GM06990 (cell line): ENCODE results near the gene VWCE.
"Not testable (repeated sequence)": the region's sequence is repeated elsewhere in the genome, so short reads cannot be mapped to it uniquely, and the experiment has no call there.

Experiments
- DNase-seq: peaks from one replicate; pipeline ENCODE4 v3.0.0-alpha.2; 2011; ENCODE audit not compliant: insufficient read length; ENCODE audit errors: extremely low read depth
- H3K27me3 ChIP-seq: replicated peaks from 2 replicates; pipeline ENCODE4 v1.6.0; 2011; ENCODE audit warnings: low read length; ENCODE audit not compliant: control insufficient read depth, insufficient read depth
- H3K36me3 ChIP-seq: 2 replicates; pipeline ENCODE4 v1.5.1; 2011; ENCODE audit warnings: low read length; ENCODE audit not compliant: control insufficient read depth, insufficient read depth
- H3K4me3 ChIP-seq: replicated peaks from 2 replicates; pipeline ENCODE4 v1.5.1; 2011; ENCODE audit warnings: low read depth, mild to moderate bottlenecking, control low read depth, low read length

The VWCE gene

GRCh38 chr11:61231033-61231432, 64.1 kb downstream of the VWCE start:
- H3K36me3 ChIP-seq, H3K27me3 ChIP-seq, H3K4me3 ChIP-seq, DNase-seq: not testable (repeated sequence)

DNA sequence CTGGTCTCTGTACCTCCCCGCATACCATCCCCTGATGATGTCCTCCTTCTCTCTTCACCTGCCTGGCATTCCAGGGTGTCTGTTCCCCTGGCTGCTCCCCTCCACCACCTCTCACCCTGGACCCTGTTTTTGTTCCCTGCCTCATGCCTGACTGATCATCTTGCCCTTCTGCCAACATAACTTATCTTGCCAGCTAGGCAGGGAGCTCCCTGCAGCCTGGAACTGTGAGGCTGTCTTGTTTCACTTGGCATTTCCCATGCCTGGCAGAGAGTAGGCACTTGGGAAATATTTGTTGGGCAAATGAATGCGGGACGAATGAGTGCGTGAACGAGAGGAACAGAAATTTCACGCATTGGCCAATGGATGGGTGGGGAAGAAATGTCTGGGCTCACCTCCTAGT, 65.7 kb downstream of the VWCE start:
- not testable (repeated sequence) for DNase-seq, H3K4me3 ChIP-seq, H3K27me3 ChIP-seq

DNA sequence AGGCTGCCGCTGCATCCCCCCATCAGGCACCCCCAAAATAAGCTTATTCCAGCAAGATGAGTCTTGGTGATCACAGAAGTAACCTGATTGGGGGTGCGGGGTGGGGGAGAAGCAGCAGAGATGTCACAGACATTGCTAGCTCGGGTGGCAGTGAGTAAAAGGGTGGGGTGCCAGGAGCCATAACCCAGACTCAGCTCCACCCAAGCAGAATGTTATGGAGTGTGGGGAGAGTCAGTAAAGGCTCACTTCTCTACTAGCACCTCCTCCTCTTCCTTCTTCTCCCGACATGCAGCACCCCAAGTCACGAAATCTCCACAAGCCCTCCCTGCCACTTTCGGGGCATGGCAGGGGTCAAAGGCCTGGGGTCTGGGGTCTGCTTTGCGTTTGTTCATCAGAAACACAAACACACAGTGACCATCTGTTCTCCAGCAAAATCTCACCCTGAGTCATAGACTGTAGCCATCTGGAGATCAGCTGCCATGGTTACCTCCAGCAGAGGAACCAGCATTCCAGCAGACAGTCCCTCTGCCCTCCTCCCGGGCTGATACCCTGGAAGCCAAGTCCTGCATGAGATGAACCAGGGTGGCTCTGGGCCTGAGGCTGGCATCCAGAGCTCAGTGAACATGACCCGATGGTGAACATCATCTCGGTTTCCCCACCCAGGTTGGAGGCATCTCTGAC, 68.5 kb downstream of the VWCE start:
- DNase-seq, H3K27me3 ChIP-seq, H3K36me3 ChIP-seq, H3K4me3 ChIP-seq: not testable (repeated sequence)

More for the DNA sequence above, 65.7 kb downstream of the VWCE start:
- not testable (repeated sequence) for H3K36me3 ChIP-seq

DNA sequence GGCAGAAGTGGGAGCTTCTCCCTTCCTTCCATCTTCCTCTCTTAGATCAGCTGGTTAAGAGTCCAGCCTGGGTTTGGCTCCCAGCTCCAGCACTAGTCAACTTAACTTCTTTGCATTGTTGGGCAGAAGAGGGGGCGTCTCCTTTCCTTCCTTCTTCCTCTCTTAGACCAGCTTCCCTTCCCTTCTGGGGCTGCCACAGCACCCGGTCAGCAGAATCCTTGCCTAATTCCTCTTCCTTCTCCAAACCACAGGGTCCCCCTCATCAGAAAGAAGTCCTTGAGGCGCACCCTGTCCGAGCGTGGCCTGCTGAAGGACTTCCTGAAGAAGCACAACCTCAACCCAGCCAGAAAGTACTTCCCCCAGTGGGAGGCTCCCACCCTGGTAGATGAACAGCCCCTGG, 72.4 kb downstream of the VWCE start:
- H3K4me3 ChIP-seq, H3K36me3 ChIP-seq, H3K27me3 ChIP-seq, DNase-seq: not testable (repeated sequence)

GRCh38 chr11:61222047-61222446, 73.1 kb downstream of the VWCE start, which contains the start of gene PGA4:
PGA4 (plus strand) TSS chr11:61222347; CDS start chr11:61222401, 54 bp downstream.
- H3K4me3 ChIP-seq, H3K36me3 ChIP-seq, DNase-seq, H3K27me3 ChIP-seq: not testable (repeated sequence)

- H3K36me3 ChIP-seq, H3K27me3 ChIP-seq, H3K4me3 ChIP-seq, DNase-seq: not testable (repeated sequence)
These were observed 76.1 kb downstream of the VWCE start for GRCh38 chr11:61219016-61219415.

GRCh38 chr11:61218306-61218705, 76.8 kb downstream of the VWCE start:
- H3K4me3 ChIP-seq, H3K36me3 ChIP-seq, DNase-seq: not testable (repeated sequence)

DNA sequence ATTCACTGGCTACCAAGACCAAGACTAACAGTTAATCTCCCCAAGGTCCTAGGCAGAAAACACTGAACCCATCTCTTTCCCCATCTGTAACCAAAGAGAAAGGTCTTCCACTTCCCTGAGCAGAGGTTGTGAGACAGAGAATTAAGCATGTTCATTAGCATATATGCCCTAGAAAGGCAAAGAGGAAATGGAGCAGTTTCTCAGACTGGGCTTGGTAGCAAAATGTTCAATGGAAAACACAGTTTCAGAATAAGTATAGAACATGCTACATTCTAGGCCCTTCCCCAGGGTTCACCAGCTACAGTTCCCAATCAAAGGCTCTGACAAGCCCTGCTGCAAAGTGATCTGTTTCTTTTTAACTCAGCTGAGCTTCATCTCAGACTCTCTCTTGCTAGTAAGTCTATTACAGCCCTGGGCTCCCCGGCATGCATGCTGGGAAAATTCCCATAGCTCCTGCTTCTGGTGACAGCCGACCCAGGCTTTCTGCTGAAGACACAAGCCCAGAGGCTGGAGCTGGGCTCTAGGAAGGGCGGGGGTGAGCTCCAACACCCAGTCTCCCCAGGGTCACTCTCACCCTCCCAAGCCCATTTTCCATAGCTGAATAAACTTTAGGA, 81.3 kb downstream of the VWCE start:
- DNase-seq, H3K27me3 ChIP-seq, H3K36me3 ChIP-seq, H3K4me3 ChIP-seq: not testable (repeated sequence)

More at GRCh38 chr11:61218306-61218705, 76.8 kb downstream of the VWCE start:
- not testable (repeated sequence) for H3K27me3 ChIP-seq

DNA sequence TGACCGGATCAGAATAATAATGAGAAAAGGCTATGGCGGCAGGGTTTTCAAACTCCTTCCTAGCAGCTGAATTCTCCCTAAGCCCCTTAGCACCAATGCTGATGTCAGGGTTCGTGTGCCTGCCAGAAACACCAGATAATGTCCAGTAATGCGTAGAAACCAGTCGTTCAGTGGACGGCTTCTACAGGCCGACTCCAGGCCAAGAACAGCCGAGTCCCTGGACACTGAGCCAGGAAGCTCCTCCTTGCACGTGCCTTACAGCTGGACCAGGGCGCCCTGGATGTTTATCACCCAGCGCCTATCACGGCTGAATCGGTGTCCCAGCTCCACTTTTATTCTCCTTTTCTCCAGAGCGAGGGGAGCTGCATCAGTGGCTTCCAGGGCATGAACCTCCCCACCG, 82.9 kb downstream of the VWCE start:
- not testable (repeated sequence) for H3K4me3 ChIP-seq, H3K27me3 ChIP-seq, H3K36me3 ChIP-seq, DNase-seq

DNA sequence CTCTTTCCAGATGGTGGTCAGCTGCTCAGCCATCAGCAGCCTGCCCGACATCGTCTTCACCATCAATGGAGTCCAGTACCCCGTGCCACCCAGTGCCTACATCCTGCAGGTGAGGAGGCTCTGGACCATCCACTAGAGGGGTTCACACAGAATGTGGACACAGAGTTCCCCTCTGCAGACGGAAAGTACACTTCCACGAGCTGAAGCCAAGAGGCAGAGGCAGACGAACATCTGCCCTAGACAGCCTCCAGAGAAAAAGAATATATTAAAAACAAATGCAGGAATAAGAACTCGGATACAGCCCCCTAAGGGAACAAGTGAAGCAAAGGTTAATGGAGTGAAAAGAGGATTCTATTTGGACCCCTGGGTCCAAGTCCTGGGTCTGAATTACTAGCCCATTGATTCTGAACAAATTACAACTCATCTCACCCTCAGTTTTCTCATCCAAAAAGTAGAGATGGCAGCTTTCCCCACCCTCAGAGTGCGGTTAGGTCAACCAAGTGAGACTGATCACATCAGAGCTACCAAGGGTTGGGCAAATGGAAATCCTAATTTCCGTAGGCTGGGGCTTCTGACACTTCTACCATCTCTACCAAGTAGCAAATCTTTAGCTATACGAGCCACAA, 83.7 kb downstream of the VWCE start:
- H3K36me3 ChIP-seq, H3K27me3 ChIP-seq, DNase-seq, H3K4me3 ChIP-seq: not testable (repeated sequence)

DNA sequence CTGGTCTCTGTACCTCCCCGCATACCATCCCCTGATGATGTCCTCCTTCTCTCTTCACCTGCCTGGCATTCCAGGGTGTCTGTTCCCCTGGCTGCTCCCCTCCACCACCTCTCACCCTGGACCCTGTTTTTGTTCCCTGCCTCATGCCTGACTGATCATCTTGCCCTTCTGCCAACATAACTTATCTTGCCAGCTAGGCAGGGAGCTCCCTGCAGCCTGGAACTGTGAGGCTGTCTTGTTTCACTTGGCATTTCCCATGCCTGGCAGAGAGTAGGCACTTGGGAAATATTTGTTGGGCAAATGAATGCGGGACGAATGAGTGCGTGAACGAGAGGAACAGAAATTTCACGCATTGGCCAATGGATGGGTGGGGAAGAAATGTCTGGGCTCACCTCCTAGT, 84.5 kb downstream of the VWCE start:
- DNase-seq: not testable (repeated sequence)

More for the DNA sequence above, 84.5 kb downstream of the VWCE start:
- not testable (repeated sequence) for H3K27me3 ChIP-seq, H3K36me3 ChIP-seq, H3K4me3 ChIP-seq
